Measurements from ENCODE around the gene SLC27A2.

Gene SLC27A2

DNA sequence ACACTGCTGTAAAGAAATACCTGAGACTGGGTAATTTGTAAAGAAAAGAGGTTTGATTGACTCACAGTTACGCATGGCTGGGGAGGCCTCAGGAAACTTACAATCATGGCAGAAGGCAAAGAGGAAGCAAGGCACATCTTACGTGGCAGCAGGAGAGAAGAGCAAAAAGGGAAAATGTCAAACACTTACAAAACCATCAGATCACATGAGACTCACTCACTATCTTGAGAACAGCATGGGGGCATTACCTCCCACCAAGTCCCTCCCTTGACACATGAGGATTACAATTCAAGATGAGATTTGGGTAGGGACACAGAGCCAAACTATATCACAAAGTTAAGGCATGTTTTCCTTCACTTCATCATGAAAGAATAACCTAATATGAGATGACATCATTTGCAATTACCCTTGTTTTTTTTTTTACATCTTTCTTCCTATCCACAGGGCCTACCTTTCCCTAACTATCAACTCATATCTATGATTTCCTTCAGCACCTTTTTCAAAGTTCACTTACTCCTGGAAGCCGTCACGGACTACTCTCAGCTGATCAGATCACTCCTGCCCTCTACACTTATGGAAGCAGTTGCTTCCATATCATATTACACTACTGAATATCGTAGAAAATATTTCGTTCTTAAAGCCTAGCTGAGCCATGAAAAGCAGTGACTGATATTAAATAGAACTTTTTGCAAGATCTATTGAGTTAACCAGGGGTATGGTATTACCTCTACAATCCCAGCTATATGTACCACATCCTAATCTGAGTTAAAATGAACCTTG, 37.5 kb upstream of the SLC27A2 start:
- DNase-seq = no peak
- Histone ChIP-seq H3K9me3 (ENCODE audit: severe bottlenecking) (no peaks in the 10 kb centered on the region), H3K27me3 (ENCODE audit: insufficient read depth, low read depth, severe bottlenecking) (no peaks in the 10 kb centered on the region), H3K36me3 (no peaks in the 10 kb centered on the region), H3K4me3 (ENCODE audit: low read depth, low read length) (no peak overlapping the region), H3K27ac (no peak overlapping the region)
- TF ChIP-seq, protein P1, sequence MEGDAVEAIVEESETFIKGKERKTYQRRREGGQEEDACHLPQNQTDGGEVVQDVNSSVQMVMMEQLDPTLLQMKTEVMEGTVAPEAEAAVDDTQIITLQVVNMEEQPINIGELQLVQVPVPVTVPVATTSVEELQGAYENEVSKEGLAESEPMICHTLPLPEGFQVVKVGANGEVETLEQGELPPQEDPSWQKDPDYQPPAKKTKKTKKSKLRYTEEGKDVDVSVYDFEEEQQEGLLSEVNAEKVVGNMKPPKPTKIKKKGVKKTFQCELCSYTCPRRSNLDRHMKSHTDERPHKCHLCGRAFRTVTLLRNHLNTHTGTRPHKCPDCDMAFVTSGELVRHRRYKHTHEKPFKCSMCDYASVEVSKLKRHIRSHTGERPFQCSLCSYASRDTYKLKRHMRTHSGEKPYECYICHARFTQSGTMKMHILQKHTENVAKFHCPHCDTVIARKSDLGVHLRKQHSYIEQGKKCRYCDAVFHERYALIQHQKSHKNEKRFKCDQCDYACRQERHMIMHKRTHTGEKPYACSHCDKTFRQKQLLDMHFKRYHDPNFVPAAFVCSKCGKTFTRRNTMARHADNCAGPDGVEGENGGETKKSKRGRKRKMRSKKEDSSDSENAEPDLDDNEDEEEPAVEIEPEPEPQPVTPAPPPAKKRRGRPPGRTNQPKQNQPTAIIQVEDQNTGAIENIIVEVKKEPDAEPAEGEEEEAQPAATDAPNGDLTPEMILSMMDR (IDR thresholded peaks at IDR 0.05; ENCODE audit: low read depth, low read length) = no peak

DNA sequence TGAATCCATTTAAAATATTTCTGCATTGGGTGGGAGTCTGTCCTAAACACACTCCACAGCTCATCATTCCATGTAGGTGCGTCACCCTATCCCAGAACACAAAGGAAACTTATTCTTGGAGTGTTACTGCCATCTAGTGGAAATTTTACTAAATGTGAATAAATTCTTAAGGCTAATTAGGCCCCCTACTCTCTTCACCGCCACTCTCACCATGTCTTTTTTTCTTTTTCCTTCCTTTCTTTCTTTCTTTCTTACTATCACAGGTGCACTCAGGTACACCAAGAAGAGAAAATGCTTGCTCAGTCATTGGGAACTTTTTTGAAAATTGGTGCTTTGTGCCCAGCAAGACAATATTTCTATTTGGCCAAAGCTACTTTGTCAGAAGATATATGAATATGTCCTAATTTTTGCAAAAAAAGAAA, 36.5 kb upstream of the SLC27A2 start:
- H3K27me3 ChIP-seq (ENCODE audit: insufficient read depth, low read depth, severe bottlenecking) = no peaks in the 10 kb centered on the region
- TF ChIP-seq, protein P1 (IDR thresholded peaks at IDR 0.05; ENCODE audit: low read depth, low read length) = no peak
- DNase-seq = no peak
- H3K27ac ChIP-seq = no peak overlapping the region
- H3K9me3 ChIP-seq (ENCODE audit: severe bottlenecking) = no peaks in the 10 kb centered on the region
- no peak overlapping the region for H3K4me3 ChIP-seq (ENCODE audit: low read depth, low read length)
- no peaks in the 10 kb centered on the region for H3K36me3 ChIP-seq

DNA sequence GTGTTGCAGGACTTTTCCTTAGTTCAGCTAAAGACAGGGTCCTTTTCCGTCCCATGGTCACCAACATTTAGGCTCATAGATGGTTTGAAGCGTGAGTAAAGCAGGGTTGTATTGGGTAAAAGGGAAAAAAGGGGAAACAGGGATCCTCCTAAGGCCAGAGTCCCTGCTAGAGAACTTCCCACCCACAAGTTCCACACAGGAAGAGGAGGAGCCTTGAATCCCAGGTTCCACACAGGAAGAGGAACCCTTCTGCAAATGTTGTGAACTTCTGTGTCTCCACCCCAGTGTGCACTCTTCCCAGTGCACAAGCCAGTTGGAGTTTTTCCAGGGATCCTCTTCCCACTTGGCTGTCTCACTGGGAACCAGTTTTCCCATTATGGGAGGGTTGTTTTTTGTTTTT, 35.4 kb upstream of the SLC27A2 start:
- H3K27me3 ChIP-seq (ENCODE audit: insufficient read depth, low read depth, severe bottlenecking) = no peaks in the 10 kb centered on the region
- no peak overlapping the region for H3K4me3 ChIP-seq (ENCODE audit: low read depth, low read length)
- DNase-seq = no peak
- no peaks in the 10 kb centered on the region for H3K9me3 ChIP-seq (ENCODE audit: severe bottlenecking)
- no peaks in the 10 kb centered on the region for H3K36me3 ChIP-seq
- H3K27ac ChIP-seq = no peak overlapping the region
- TF ChIP-seq, protein P1 (IDR thresholded peaks at IDR 0.05; ENCODE audit: low read depth, low read length) = no peak

DNA sequence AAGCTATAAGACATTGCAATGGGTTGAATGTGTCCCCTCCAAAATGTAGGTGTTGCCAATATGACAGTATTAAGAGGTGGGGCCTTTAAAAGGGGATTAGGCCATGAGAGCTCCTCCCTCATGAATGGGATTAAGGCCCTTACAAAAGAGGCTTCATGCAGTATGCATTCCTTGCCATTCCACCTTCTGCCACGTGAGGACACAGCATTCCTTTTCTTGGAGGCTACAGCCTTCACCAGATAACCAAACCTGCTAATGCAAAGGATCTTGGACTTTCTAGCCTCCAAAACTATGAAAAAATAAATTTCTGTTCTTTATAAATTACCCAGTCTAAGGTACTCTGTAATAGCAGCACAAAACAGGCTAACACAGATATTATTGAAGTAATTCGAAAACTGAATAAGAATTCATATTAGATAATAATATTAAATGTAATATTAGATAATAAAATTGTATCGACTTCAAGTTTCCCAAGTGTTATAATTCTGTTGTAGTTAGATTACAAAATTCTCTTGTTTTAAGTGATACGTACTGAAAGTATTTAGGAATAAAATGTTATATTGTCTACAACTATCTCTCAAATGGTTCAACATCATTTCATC, 33.5 kb upstream of the SLC27A2 start:
- TF ChIP-seq, protein P1 (IDR thresholded peaks at IDR 0.05; ENCODE audit: low read depth, low read length) = peak; percentile 89
- H3K27ac ChIP-seq = no peak overlapping the region
- H3K36me3 ChIP-seq = no peaks in the 10 kb centered on the region
- no peak overlapping the region for H3K4me3 ChIP-seq (ENCODE audit: low read depth, low read length)
- no peaks in the 10 kb centered on the region for H3K27me3 ChIP-seq (ENCODE audit: insufficient read depth, low read depth, severe bottlenecking)
- peak; percentile 85 for DNase-seq
- H3K9me3 ChIP-seq (ENCODE audit: severe bottlenecking) = no peaks in the 10 kb centered on the region

DNA sequence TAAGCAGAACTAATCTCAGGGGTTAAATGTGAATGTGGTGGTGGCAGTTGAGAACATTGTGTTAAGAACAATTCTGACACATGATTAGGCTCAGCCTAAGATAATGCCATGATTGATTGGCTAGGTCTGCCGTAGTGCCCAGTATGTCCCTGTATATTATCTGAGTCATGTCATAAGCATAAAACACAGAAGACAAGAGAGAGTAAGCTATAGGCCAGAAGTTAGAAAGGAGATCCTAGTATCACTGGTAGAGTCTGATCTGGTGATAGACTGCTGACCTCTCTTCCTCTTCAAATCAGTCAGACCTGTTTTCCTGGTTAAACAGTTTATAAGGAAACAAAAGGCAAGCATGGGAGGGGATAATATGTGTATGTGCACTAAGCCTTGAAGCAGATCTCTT, 32.9 kb upstream of the SLC27A2 start:
- TF ChIP-seq, protein P1 (IDR thresholded peaks at IDR 0.05; ENCODE audit: low read depth, low read length) = no peak
- Histone ChIP-seq H3K4me3 (ENCODE audit: low read depth, low read length) (no peak overlapping the region), H3K36me3 (no peaks in the 10 kb centered on the region), H3K27me3 (ENCODE audit: insufficient read depth, low read depth, severe bottlenecking) (no peaks in the 10 kb centered on the region), H3K9me3 (ENCODE audit: severe bottlenecking) (no peaks in the 10 kb centered on the region), H3K27ac (no peak overlapping the region)
- DNase-seq = no peak

All from WERI-Rb-1 (cell line).